HFF-Myc (cell line): ENCODE results near the gene SNX4.
A peak's percentile ranks its signal among the peaks of the same experiment; 100 is the strongest.

Source experiments
- DNase-seq: peaks from one replicate; pipeline ENCODE4 v3.0.0-alpha.2; 2011; ENCODE audit warnings: low read depth; ENCODE audit errors: extremely low read depth
- H3K4me3 ChIP-seq: replicated peaks from 2 replicates; pipeline ENCODE4 v1.5.1; 2011; ENCODE audit warnings: low read depth, mild to moderate bottlenecking, control low read depth, low read length
- TF ChIP-seq, protein P1 (sequence below): IDR thresholded peaks from 2 replicates; pipeline ENCODE4 v1.5.1; 2012; ENCODE audit warnings: mild to moderate bottlenecking, low read depth, low read length, control low read depth; ENCODE audit errors: missing control alignments

Gene SNX4

DNA sequence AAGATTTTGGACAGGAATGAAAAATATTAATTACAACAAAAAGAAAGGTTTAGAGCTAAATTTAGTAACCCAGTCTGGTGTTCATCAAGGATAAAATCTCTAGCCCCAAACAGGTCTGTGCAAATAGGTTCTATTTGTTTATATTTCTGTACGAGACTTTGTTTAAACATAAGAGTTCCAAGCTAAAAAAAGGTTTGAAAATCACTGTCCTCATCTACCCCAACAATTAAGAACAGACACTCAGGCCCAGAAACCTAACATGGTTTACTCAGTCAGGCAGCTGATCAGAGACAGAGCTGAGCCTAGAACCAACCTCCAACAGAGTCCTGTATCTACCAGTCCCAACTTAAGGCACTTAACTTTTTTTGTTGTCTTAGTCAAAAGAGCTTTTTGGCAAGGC lies 49.3 kb downstream of the SNX4 start:
- TF ChIP-seq, protein P1, sequence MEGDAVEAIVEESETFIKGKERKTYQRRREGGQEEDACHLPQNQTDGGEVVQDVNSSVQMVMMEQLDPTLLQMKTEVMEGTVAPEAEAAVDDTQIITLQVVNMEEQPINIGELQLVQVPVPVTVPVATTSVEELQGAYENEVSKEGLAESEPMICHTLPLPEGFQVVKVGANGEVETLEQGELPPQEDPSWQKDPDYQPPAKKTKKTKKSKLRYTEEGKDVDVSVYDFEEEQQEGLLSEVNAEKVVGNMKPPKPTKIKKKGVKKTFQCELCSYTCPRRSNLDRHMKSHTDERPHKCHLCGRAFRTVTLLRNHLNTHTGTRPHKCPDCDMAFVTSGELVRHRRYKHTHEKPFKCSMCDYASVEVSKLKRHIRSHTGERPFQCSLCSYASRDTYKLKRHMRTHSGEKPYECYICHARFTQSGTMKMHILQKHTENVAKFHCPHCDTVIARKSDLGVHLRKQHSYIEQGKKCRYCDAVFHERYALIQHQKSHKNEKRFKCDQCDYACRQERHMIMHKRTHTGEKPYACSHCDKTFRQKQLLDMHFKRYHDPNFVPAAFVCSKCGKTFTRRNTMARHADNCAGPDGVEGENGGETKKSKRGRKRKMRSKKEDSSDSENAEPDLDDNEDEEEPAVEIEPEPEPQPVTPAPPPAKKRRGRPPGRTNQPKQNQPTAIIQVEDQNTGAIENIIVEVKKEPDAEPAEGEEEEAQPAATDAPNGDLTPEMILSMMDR, result no peak
- no peak for DNase-seq
- no peak overlapping the region for H3K4me3 ChIP-seq

GRCh38 chr3:125462722-125463299 lies 57.2 kb downstream of the SNX4 start:
- no peak for DNase-seq
- H3K4me3 ChIP-seq, result no peak overlapping the region
- TF ChIP-seq, protein P1, result no peak

DNA sequence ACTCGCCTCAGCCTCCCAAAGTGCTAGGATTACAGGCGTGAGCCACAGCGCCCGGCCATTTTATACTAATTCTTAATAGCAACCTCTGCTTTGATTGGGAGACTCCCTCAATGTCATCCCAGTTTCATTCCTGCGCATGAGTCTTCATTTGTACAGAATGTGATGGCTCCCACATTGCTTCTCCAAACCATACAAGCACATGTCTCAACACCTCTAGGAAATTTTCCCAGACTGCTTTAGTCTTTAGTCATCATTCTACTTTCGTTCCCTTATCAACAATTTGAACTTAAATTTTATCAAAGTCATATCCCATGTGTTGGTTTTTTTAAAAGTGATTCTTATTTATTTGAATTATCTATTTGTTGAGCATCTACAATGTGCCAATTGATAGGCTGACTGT lies 58.1 kb downstream of the SNX4 start:
- no peak for DNase-seq
- TF ChIP-seq, protein P1, result no peak
- no peak overlapping the region for H3K4me3 ChIP-seq

GRCh38 chr3:125460233-125460632 lies 59.8 kb downstream of the SNX4 start:
- DNase-seq, result no peak
- no peak overlapping the region for H3K4me3 ChIP-seq
- TF ChIP-seq, protein P1, result no peak

DNA sequence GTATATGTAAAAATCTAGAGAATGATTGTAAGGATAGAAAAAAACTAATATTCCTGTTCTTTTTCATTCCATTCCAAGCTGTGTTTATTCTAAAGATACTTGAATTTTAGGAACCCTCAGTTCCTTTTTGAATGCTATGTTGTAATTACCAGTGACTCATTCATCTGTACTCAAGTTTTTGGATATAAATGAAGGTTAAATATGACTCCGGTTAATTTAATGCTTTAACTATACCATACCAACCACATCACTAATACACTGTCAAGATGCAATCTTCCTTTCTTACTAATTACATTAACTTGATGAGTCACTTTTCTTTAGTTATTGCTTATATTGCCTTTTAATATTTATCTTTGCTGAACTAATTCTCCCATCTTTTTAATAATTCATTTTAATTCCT lies 76.1 kb downstream of the SNX4 start:
- TF ChIP-seq, protein P1, result no peak
- DNase-seq, result peak; percentile 16
- H3K4me3 ChIP-seq, result no peak overlapping the region

DNA sequence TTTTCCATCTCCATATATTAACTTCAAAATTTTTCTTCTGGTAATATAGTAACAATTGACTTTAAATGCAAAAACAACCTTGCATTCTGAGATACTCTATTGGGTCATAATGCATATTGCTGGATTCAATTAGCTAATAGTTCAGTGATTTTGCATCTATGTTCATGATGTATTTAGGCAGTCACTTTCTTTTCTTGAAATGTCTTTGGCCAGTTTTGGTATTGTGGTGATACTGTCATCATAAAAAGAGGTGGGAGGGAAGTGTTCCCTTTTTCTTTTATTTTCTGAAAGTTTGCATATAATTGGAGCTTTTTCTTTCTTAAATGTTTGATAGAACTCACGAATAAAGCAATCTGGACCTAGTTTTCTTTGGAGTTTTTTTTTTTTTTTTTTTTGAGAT lies 77.5 kb downstream of the SNX4 start:
- no peak for DNase-seq

More for the DNA sequence above, 77.5 kb downstream of the SNX4 start:
- H3K4me3 ChIP-seq, result no peak overlapping the region
- TF ChIP-seq, protein P1, result no peak
